Activated B cell treated with CpG ODN at 0.5 μM for 24 hours (primary cell): Measurements from ENCODE around the gene AAK1. TPM values are rescaled to one million over a fixed set of nuclear protein-coding genes. Genes with fewer than 3 reads are reported as not detected.

Source experiments
- ATAC-seq: fragments of 200-7000 bp; cut with Tn5 transposase; one replicate; pipeline ENCODE4 v1.10.0; 2021; ENCODE audit warnings: low read depth, mild to moderate bottlenecking, moderate library complexity
- CTCF ChIA-PET: fragments of 350-600 bp; sonication (Branson Sonifier 250); formaldehyde crosslinking; loops from one replicate; lab custom pipeline; 2021; ENCODE audit warnings: antibody characterized with exemption; lab: Charles Lee
- POLR2A ChIA-PET: fragments of 350-600 bp; sonication (Branson Sonifier 250); formaldehyde crosslinking; loops from one replicate; lab custom pipeline; 2021; ENCODE audit warnings: antibody characterized with exemption; lab: Charles Lee
- DNase-seq: peaks from one replicate; pipeline ENCODE4 v3.0.0; 2022
- H3K27ac Mint-ChIP-seq: one replicate; pipeline ENCODE4 v1.8.0; 2020; ENCODE audit warnings: mixed read lengths
- H3K27me3 Mint-ChIP-seq: one replicate; pipeline ENCODE4 v1.8.0; 2021; ENCODE audit warnings: mixed read lengths
- H3K36me3 Mint-ChIP-seq: one replicate; pipeline ENCODE4 v1.8.0; 2021; ENCODE audit warnings: low read depth, mixed read lengths
- H3K4me1 Mint-ChIP-seq: one replicate; pipeline ENCODE4 v1.8.0; 2021; ENCODE audit warnings: mixed read lengths
- H3K4me3 Mint-ChIP-seq: one replicate; pipeline ENCODE4 v1.8.0; 2020; ENCODE audit warnings: mild to moderate bottlenecking, mixed read lengths
- H3K9me3 Mint-ChIP-seq: one replicate; pipeline ENCODE4 v1.8.0; 2020; ENCODE audit warnings: mixed read lengths
- intact Hi-C: fragments of 100-400 bp; cut with micrococcal nuclease; formaldehyde crosslinking; loops from one replicate; pipeline ENCODE4 v1.15.1; 2024
- total RNA-seq: library from RNA; stranded (reverse); gene quantifications from 2 replicates; pipeline ENCODE4 v1.2.3, GENCODE V29; 2022
- TF ChIP-seq, protein P1 (sequence below): fragments of 200-600 bp; IDR thresholded peaks from one replicate; pipeline ENCODE4 v1.8.0; 2022; ENCODE audit warnings: antibody characterized with exemption, mild to moderate bottlenecking

Gene AAK1
- total RNA-seq = 4.7 and 5.6 TPM in 2 replicates

DNA sequence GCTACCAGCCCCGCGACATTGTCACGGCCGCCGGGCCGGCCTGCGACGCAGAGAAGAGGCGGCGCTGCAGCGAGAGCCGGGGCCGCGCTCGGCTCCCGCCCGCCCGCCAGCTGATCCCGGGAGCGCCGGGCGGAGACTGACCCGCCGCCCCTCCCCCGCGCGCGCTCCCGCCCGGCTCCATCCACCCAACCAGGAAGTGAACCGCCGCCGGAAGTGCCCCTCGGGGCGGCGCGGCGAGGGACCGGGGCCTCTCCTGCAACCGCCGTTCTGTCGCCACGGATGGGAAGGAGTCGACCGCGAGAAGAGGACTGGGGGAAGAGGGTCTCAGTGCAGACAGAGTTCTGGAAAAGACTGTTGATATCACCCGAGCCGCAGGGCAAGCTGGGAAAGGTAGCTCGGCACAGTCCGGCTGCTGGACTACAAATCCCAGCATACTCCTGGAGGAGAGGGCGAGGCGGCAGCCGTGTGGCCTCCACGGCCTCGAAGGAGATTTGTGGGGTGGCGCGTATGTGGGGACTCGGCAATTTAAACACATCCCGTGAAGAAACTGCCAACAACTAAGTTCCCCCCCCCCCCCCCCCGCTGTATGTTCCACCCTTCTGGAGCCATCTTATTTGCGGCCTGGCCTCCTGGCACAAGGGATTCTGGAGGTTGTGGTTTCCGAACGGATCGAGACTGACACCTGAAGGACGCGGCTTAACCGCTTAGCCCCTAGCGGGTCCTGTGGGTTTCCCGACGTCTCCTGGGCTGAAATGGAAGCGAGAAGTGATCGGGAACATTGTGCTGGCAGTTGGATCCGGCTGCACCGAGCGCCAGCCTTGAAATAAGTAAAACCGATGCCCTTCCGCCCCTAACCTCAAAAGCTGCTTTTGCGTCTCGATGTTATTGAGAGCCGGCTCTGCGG, at the start of gene AAK1:
AAK1 (minus strand) TSS at position 138 of the 904 bp plus-strand sequence. CDS start 699 bp downstream, outside the sequence.
- ChIA-PET CTCF (interaction anchor here (1.1 kb wide), 1 partner anchor 81 kb away, joined by 4 read pairs; no protein-coding TSS in a partner anchor), POLR2A (interaction anchor here (0.6 to 3.2 kb wide), 11 partner anchors 37 to 1487 kb away, joined by 3 to 25 read pairs (median 6); partner anchors contain the start of genes MPHOSPH10, NFU1 and PCYOX1)
- Mint-ChIP-seq H3K4me3 (peak within 1 kb of the TSS; percentile 97), H3K4me1 (peaks cover 45% of the 10 kb centered on the region), H3K27me3 (peaks cover 64% of the 10 kb centered on the region), H3K9me3 (peaks cover 5% of the 10 kb centered on the region), H3K27ac (peak within 1 kb of the TSS; percentile 91), H3K36me3 (peaks cover 4% of the 10 kb centered on the region)
- DNase-seq = peak; percentile 85
- ATAC-seq = peak; percentile 70
- TF ChIP-seq, protein P1, sequence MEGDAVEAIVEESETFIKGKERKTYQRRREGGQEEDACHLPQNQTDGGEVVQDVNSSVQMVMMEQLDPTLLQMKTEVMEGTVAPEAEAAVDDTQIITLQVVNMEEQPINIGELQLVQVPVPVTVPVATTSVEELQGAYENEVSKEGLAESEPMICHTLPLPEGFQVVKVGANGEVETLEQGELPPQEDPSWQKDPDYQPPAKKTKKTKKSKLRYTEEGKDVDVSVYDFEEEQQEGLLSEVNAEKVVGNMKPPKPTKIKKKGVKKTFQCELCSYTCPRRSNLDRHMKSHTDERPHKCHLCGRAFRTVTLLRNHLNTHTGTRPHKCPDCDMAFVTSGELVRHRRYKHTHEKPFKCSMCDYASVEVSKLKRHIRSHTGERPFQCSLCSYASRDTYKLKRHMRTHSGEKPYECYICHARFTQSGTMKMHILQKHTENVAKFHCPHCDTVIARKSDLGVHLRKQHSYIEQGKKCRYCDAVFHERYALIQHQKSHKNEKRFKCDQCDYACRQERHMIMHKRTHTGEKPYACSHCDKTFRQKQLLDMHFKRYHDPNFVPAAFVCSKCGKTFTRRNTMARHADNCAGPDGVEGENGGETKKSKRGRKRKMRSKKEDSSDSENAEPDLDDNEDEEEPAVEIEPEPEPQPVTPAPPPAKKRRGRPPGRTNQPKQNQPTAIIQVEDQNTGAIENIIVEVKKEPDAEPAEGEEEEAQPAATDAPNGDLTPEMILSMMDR = no peak
- intact Hi-C loops = loop anchor here (1.0 to 5.0 kb wide), 8 partner anchors 70 to 1583 kb away; partner anchors contain the start of genes C2orf42, GFPT1, GMCL1 and MCEE

DNA sequence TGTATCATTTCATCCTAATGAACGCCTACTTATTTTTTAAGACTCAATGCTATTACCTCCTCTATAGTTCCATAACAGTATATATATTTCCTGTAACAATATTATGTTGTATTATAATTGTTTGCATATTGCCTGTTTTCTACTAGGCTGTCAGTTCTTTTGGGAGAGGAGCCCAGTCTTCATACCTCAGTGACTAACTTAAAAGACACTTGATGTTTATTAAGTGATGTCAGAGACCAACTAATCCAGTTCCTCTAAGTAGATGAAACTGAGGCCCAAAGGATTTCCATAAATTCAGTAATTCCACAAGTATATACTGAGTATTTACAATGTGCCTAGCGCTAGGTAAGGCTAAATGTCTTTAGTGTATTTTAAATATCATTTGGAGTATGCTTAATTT, 48.9 kb upstream of the AAK1 start:
- ChIA-PET POLR2A (no interaction called here), CTCF (no interaction called here)
- intact Hi-C loops = loop anchor here (2.0 kb wide), 1 partner anchor 22 kb away; no protein-coding TSS in a partner anchor
- no peak for DNase-seq
- Mint-ChIP-seq H3K27ac (no peak overlapping the region), H3K36me3 (no peaks in the 10 kb centered on the region), H3K4me1 (peaks cover 28% of the 10 kb centered on the region), H3K9me3 (no peaks in the 10 kb centered on the region), H3K4me3 (no peak overlapping the region), H3K27me3 (peaks cover 48% of the 10 kb centered on the region)
- TF ChIP-seq, protein P1 = no peak
- no peak for ATAC-seq

DNA sequence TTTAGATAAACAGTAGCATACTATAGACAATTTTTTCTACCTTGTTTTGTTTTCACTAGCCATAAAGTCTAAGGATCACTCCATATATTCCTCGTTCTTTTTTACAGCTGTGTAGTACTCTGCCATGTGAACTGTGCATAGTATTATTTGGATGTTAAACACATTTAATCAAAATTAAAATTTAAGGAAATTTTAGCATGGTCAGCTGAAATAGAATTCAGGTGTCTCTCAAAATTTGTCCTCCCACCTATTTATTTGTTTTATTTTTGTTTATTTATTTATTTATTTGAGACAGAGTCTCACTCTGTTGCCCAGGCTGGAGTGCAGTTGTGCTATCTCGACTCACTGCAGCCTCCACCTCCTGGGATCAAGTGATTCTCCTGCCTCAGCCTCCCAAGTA, 46.4 kb upstream of the AAK1 start:
- peaks cover 22% of the 10 kb centered on the region for H3K4me1 Mint-ChIP-seq
- intact Hi-C loops = no loop called here
- TF ChIP-seq, protein P1 = no peak
- ATAC-seq = no peak
- peaks cover 49% of the 10 kb centered on the region for H3K27me3 Mint-ChIP-seq
- DNase-seq = no peak
- no peaks in the 10 kb centered on the region for H3K36me3 Mint-ChIP-seq
- ChIA-PET POLR2A (no interaction called here), CTCF (no interaction called here)
- no peaks in the 10 kb centered on the region for H3K9me3 Mint-ChIP-seq
- no peak overlapping the region for H3K27ac Mint-ChIP-seq
- H3K4me3 Mint-ChIP-seq = no peak overlapping the region

DNA sequence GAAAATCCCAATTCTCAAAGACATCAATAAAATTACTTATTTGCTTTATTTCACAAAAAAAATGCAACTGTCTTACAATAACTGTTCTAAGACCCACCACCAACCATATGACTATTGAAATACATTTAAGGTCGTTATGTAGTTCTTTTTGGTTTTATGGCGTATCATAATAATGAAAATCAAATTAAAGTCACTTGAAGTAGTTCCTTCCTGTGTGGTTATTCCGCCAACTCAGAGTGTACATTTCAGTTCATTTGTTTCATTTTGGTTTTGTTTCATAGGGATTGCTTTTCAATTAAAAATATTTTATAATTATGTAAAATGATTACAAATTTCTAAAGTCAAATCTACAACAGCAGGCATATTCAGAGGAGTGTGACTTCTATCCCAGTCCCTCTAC, 45.9 kb upstream of the AAK1 start:
- ATAC-seq (no peak), DNase-seq (no peak)
- no peaks in the 10 kb centered on the region for H3K9me3 Mint-ChIP-seq
- H3K36me3 Mint-ChIP-seq = no peaks in the 10 kb centered on the region
- H3K27ac Mint-ChIP-seq = no peak overlapping the region
- CTCF ChIA-PET = no interaction called here
- peaks cover 19% of the 10 kb centered on the region for H3K4me1 Mint-ChIP-seq
- intact Hi-C loops = no loop called here
- TF ChIP-seq, protein P1 = no peak
- H3K4me3 Mint-ChIP-seq = no peak overlapping the region
- POLR2A ChIA-PET = no interaction called here
- H3K27me3 Mint-ChIP-seq = peaks cover 53% of the 10 kb centered on the region

DNA sequence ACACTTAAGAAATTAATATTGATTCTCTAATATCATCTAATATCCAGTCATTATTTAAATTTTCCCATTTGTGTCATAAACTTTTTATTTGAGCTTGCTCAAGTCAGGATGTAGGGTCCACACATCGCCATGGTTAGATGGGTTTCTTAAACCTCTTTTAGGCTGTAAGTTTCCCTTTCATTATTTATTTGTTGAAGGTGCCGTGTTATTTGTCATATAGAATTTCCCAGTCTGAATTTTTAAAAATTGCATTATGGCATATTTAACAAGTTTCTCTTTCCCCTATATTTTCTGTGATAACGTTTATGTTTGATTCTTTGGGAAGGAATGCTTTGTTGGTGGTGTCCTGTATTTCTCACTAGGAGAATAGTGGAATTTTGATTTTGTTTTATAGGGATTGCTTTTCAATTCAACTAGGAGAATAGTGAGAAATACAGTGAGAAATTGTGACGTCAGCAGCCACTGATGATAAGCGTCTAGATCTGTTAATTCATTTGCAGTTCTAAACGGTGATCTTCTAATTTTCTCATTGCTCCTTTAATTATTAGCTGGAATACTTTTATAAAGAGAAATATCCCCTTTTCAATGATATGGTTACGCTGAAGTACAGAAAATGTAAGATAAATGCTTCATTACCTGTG, 44.6 kb upstream of the AAK1 start:
- POLR2A ChIA-PET = no interaction called here

More for the DNA sequence above, 44.6 kb upstream of the AAK1 start:
- TF ChIP-seq, protein P1 = no peak
- CTCF ChIA-PET = no interaction called here
- no peaks in the 10 kb centered on the region for H3K9me3 Mint-ChIP-seq
- intact Hi-C loops = no loop called here
- H3K36me3 Mint-ChIP-seq = no peaks in the 10 kb centered on the region
- no peak for DNase-seq
- H3K4me3 Mint-ChIP-seq = no peak overlapping the region
- peaks cover 11% of the 10 kb centered on the region for H3K4me1 Mint-ChIP-seq
- ATAC-seq = no peak
- peaks cover 64% of the 10 kb centered on the region for H3K27me3 Mint-ChIP-seq
- no peak overlapping the region for H3K27ac Mint-ChIP-seq
